ENCODE data around the gene PZP.

DNA sequence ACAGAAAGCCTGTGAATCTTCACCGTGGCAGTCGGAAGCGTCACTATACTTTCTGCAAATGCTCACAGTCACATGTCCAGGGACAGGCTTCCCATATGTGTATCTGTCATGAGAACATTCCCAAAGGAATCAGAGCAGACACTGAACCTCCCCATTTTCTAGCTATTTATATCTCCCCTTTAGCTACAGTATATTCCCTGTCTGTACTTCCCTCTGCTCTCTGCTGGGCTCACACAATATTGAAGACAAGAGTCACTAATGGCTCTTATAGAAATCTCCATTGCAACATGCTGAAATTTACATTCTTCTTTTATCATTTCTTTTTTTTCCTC is 100.7 kb downstream of the PZP start:
- TF ChIP-seq, protein P1, sequence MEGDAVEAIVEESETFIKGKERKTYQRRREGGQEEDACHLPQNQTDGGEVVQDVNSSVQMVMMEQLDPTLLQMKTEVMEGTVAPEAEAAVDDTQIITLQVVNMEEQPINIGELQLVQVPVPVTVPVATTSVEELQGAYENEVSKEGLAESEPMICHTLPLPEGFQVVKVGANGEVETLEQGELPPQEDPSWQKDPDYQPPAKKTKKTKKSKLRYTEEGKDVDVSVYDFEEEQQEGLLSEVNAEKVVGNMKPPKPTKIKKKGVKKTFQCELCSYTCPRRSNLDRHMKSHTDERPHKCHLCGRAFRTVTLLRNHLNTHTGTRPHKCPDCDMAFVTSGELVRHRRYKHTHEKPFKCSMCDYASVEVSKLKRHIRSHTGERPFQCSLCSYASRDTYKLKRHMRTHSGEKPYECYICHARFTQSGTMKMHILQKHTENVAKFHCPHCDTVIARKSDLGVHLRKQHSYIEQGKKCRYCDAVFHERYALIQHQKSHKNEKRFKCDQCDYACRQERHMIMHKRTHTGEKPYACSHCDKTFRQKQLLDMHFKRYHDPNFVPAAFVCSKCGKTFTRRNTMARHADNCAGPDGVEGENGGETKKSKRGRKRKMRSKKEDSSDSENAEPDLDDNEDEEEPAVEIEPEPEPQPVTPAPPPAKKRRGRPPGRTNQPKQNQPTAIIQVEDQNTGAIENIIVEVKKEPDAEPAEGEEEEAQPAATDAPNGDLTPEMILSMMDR (IDR thresholded peaks at IDR 0.05) = no peak
- TF ChIP-seq POLR2A (IDR thresholded peaks at IDR 0.05) = no peak
